Mesothelial cell of epicardium (in vitro differentiated cells): Measurements from ENCODE around the gene PRLR. TPM values are rescaled to one million over a fixed set of nuclear protein-coding genes. Genes with fewer than 3 reads are reported as not detected.

ENCODE experiments used
- DNase-seq, 2 experiments: peaks; one replicate each; pipeline ENCODE4 v3.0.0; 2021; ENCODE audit warnings: low spot score in 2 of 2; ENCODE audit not compliant: unreplicated experiment in 2 of 2
- H3K27ac Mint-ChIP-seq: 2 replicates; pipeline ENCODE4 v1.8.0; 2021; ENCODE audit warnings: mixed read lengths
- H3K27me3 Mint-ChIP-seq: 2 replicates; pipeline ENCODE4 v1.8.0; 2021; ENCODE audit warnings: low read depth, mixed read lengths
- H3K36me3 Mint-ChIP-seq: 2 replicates; pipeline ENCODE4 v1.8.0; 2021; ENCODE audit warnings: mixed read lengths
- H3K4me1 Mint-ChIP-seq: 2 replicates; pipeline ENCODE4 v1.8.0; 2021; ENCODE audit warnings: mixed read lengths
- H3K4me3 Mint-ChIP-seq: 2 replicates; pipeline ENCODE4 v1.8.0; 2021; ENCODE audit warnings: mild to moderate bottlenecking, moderate library complexity, mixed read lengths
- H3K9me3 Mint-ChIP-seq: 2 replicates; pipeline ENCODE4 v1.8.0; 2021; ENCODE audit warnings: mixed read lengths
- CTCF ChIP-seq: fragments of 200-600 bp; sonication (generic); IDR thresholded peaks from one replicate; pipeline ENCODE4 v1.5.0; 2021; ENCODE audit warnings: antibody characterized with exemption; ENCODE audit not compliant: unreplicated experiment
- total RNA-seq: library from RNA; stranded (reverse); gene quantifications from 3 replicates; pipeline ENCODE4 v1.2.1, GENCODE V29; 2021

Gene PRLR
- total RNA-seq, 1 donor from 2014 or later: 1.2 TPM

- Mint-ChIP-seq H3K4me1 (no peaks in the 10 kb centered on the region), H3K27me3 (no peaks in the 10 kb centered on the region), H3K4me3 (no peak overlapping the region), H3K27ac (no peak overlapping the region), H3K9me3 (no peaks in the 10 kb centered on the region), H3K36me3 (no peaks in the 10 kb centered on the region)
- TF ChIP-seq CTCF: no peak
- no peak for DNase-seq
Observed at GRCh38 chr5:35239911-35240610, 9.8 kb upstream of the PRLR start.

GRCh38 chr5:35239476-35239875 is 9.2 kb upstream of the PRLR start:
- Mint-ChIP-seq H3K4me1 (no peaks in the 10 kb centered on the region), H3K27me3 (no peaks in the 10 kb centered on the region), H3K9me3 (no peaks in the 10 kb centered on the region), H3K27ac (no peak overlapping the region), H3K4me3 (no peak overlapping the region), H3K36me3 (no peaks in the 10 kb centered on the region)
- TF ChIP-seq CTCF: no peak
- no peak for DNase-seq

- H3K9me3 Mint-ChIP-seq: no peaks in the 10 kb centered on the region
- no peaks in the 10 kb centered on the region for H3K36me3 Mint-ChIP-seq
- no peaks in the 10 kb centered on the region for H3K27me3 Mint-ChIP-seq
- TF ChIP-seq CTCF: no peak
- no peak overlapping the region for H3K27ac Mint-ChIP-seq
- no peaks in the 10 kb centered on the region for H3K4me1 Mint-ChIP-seq
- H3K4me3 Mint-ChIP-seq: no peak overlapping the region
- DNase-seq: no peak
Observed at GRCh38 chr5:35237580-35238376, 7.5 kb upstream of the PRLR start.

GRCh38 chr5:35236770-35237169 is 6.5 kb upstream of the PRLR start:
- Mint-ChIP-seq H3K4me3 (no peak overlapping the region), H3K9me3 (no peaks in the 10 kb centered on the region), H3K27ac (no peak overlapping the region), H3K27me3 (no peaks in the 10 kb centered on the region), H3K36me3 (no peaks in the 10 kb centered on the region), H3K4me1 (no peaks in the 10 kb centered on the region)
- no peak for DNase-seq
- TF ChIP-seq CTCF: no peak

GRCh38 chr5:35233601-35234000 is 3.3 kb upstream of the PRLR start:
- Mint-ChIP-seq H3K4me3 (no peak overlapping the region), H3K27me3 (peaks cover 4% of the 10 kb centered on the region), H3K36me3 (no peaks in the 10 kb centered on the region), H3K4me1 (peaks cover 14% of the 10 kb centered on the region), H3K9me3 (no peaks in the 10 kb centered on the region), H3K27ac (no peak overlapping the region)
- TF ChIP-seq CTCF: no peak
- no peak for DNase-seq
